Measurements from ENCODE around the gene RAC2. TPM values are rescaled to one million over a fixed set of nuclear protein-coding genes. Genes with fewer than 3 reads are reported as not detected.

The RAC2 gene
- total RNA-seq, 1 experiment from 2014 or later = 90.5 TPM

DNA sequence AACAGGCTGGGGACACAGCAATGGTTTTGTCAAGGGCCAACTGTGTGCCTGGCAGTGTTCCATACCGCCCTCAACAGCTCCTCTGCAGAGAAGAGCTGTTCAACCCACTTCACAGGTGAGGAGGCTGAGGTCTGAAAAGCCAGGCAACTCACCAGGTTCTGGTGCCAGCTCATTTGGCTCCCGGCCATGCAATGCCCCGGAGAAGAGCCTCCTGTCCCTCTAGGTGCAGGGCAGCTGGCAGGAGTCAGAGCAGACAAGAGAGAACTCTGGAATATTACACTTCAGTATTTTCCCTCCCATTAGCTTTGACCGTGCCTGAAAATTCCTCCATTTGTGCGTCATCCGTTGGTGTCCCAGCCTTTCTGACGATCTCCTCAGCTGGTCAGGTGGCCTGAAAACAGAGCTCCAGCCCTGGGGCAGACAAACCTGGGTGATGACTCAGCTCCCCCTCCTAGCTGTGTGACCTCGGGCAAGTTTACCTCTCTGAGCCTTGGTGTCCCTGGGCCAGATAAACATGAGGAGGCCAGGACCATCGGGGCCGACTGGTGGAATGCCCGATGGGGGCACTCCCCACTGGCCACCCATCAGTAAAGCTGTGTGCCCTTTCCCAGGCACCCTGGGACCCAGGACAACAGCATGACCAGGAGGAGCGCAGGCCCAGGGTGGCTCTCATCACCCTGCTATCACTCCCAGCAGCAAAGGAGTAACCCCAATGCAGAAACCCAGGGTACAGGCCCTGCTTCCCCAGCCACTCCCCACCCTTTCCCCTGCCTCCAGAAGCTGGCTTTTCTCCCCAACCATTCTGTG, 46.4 kb downstream of the RAC2 start:
- H3K27me3 ChIP-seq (ENCODE audit: insufficient read depth, low read depth) = no peaks in the 10 kb centered on the region
- POLR2A ChIA-PET (ENCODE audit: unreplicated experiment) = interaction anchor here (0.6 to 1.2 kb wide), 12 partner anchors 11 to 422 kb away, joined by 3 to 17 read pairs (median 4); partner anchors contain the start of genes IFT27, MPST and TST
- H3K4me1 ChIP-seq (replicated peaks; ENCODE audit: insufficient read depth) = peaks cover 57% of the 10 kb centered on the region
- H3F3A ChIP-seq (ENCODE audit: insufficient read depth, low read depth) = peaks cover 39% of the 10 kb centered on the region
- H3K9me3 ChIP-seq (ENCODE audit: insufficient read depth, low read depth) = no peaks in the 10 kb centered on the region
- TF ChIP-seq, protein P1, sequence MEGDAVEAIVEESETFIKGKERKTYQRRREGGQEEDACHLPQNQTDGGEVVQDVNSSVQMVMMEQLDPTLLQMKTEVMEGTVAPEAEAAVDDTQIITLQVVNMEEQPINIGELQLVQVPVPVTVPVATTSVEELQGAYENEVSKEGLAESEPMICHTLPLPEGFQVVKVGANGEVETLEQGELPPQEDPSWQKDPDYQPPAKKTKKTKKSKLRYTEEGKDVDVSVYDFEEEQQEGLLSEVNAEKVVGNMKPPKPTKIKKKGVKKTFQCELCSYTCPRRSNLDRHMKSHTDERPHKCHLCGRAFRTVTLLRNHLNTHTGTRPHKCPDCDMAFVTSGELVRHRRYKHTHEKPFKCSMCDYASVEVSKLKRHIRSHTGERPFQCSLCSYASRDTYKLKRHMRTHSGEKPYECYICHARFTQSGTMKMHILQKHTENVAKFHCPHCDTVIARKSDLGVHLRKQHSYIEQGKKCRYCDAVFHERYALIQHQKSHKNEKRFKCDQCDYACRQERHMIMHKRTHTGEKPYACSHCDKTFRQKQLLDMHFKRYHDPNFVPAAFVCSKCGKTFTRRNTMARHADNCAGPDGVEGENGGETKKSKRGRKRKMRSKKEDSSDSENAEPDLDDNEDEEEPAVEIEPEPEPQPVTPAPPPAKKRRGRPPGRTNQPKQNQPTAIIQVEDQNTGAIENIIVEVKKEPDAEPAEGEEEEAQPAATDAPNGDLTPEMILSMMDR (conservative IDR thresholded peaks at IDR 0.05) = no peak; the same call in 1 of the 2 replicates
- peaks cover 23% of the 10 kb centered on the region; the same call in 1 of the 2 replicates for H3K79me2 ChIP-seq (ENCODE audit: low read depth)
- BruUV-seq (replicated peaks) = TSS peak; percentile 59
- peak overlapping the region; percentile 77 for H3K4me3 ChIP-seq
- CTCF ChIA-PET = interaction anchor here (0.6 to 1.6 kb wide), 5 partner anchors 14 to 118 kb away, joined by 3 to 5 read pairs (median 4); partner anchors contain the start of gene SSTR3
- no peaks in the 10 kb centered on the region for H3K9me2 ChIP-seq (ENCODE audit: insufficient read depth)
- H4K20me1 ChIP-seq (ENCODE audit: insufficient read depth) = no peaks in the 10 kb centered on the region
- peak; percentile 95 to 99 for DNase-seq
- no peak overlapping the region for H2AFZ ChIP-seq
- peak overlapping the region; percentile 94 for H3K27ac ChIP-seq
- peak overlapping the region; percentile 96 for H3K4me2 ChIP-seq
- H3K36me3 ChIP-seq (ENCODE audit: low read depth) = no peaks in the 10 kb centered on the region
- intact Hi-C loops (cut with micrococcal nuclease; ENCODE audit: unreplicated experiment) = loop anchor here (1.0 to 10.0 kb wide), 13 partner anchors 8 to 865 kb away; no protein-coding TSS in a partner anchor

- Histone ChIP-seq H3K9me2 (ENCODE audit: insufficient read depth) (no peaks in the 10 kb centered on the region), H3K4me1 (replicated peaks; ENCODE audit: insufficient read depth) (peaks cover 65% of the 10 kb centered on the region), H3K27ac (peak overlapping the region; percentile 94), H3K27me3 (ENCODE audit: insufficient read depth, low read depth) (no peaks in the 10 kb centered on the region), H3K4me2 (peak overlapping the region; percentile 96), H3K79me2 (ENCODE audit: low read depth) (peaks cover 28% of the 10 kb centered on the region; the same call in 1 of the 2 replicates), H3K9me3 (ENCODE audit: insufficient read depth, low read depth) (no peaks in the 10 kb centered on the region), H2AFZ (no peak overlapping the region), H4K20me1 (ENCODE audit: insufficient read depth) (no peaks in the 10 kb centered on the region), H3F3A (ENCODE audit: insufficient read depth, low read depth) (peaks cover 45% of the 10 kb centered on the region), H3K36me3 (ENCODE audit: low read depth) (no peaks in the 10 kb centered on the region; the same call in 1 of the 2 replicates), H3K4me3 (peak overlapping the region; percentile 27; the same call in 1 of the 2 replicates)
- BruUV-seq (replicated peaks) = TSS peak; percentile 39
- ChIA-PET CTCF (interaction anchor here (0.6 to 1.6 kb wide), 4 partner anchors 15 to 653 kb away, joined by 3 to 7 read pairs (median 4); partner anchors contain the start of gene SSTR3), POLR2A (ENCODE audit: unreplicated experiment) (interaction anchor here (0.6 to 1.2 kb wide), 7 partner anchors 10 to 421 kb away, joined by 3 to 9 read pairs (median 4); partner anchors contain the start of gene IFT27)
- peak; percentile 90 to 96 for DNase-seq
- intact Hi-C loops (cut with micrococcal nuclease; ENCODE audit: unreplicated experiment) = loop anchor here (1.0 to 10.0 kb wide), 11 partner anchors 7 to 864 kb away; partner anchors contain the start of gene IFT27
- TF ChIP-seq EZH2 (IDR thresholded peaks at IDR 0.05; ENCODE audit: low read depth) = no peak
- TF ChIP-seq, protein P1 (conservative IDR thresholded peaks at IDR 0.05) = peak; percentile 41
Observed at GRCh38 chr22:37196539-37197450, 47.3 kb downstream of the RAC2 start.

GRCh38 chr22:37195921-37196320, 48.1 kb downstream of the RAC2 start:
- H3K79me2 ChIP-seq (ENCODE audit: low read depth) = peaks cover 32% of the 10 kb centered on the region; the same call in 1 of the 2 replicates
- intact Hi-C loops (cut with micrococcal nuclease; ENCODE audit: unreplicated experiment) = loop anchor here (1.0 to 10.0 kb wide), 9 partner anchors 39 to 864 kb away; partner anchors contain the start of gene IFT27
- H3K9me2 ChIP-seq (ENCODE audit: insufficient read depth) = no peaks in the 10 kb centered on the region
- TF ChIP-seq EZH2 (IDR thresholded peaks at IDR 0.05; ENCODE audit: low read depth) = no peak
- TF ChIP-seq, protein P1 (conservative IDR thresholded peaks at IDR 0.05) = no peak
- BruUV-seq (replicated peaks) = no TSS peak
- no peaks in the 10 kb centered on the region; the same call in 1 of the 2 replicates for H3K36me3 ChIP-seq (ENCODE audit: low read depth)
- POLR2A ChIA-PET (ENCODE audit: unreplicated experiment) = interaction anchor here (0.7 kb wide), 1 partner anchor 108 kb away, joined by 5 read pairs; no protein-coding TSS in a partner anchor
- H3K27ac ChIP-seq = peak overlapping the region; percentile 94
- no peaks in the 10 kb centered on the region for H3K9me3 ChIP-seq (ENCODE audit: insufficient read depth, low read depth)
- no peaks in the 10 kb centered on the region for H4K20me1 ChIP-seq (ENCODE audit: insufficient read depth)
- peak overlapping the region; percentile 96 for H3K4me2 ChIP-seq
- CTCF ChIA-PET = no interaction called here
- H3K27me3 ChIP-seq (ENCODE audit: insufficient read depth, low read depth) = no peaks in the 10 kb centered on the region
- peaks cover 54% of the 10 kb centered on the region for H3F3A ChIP-seq (ENCODE audit: insufficient read depth, low read depth)
- peak; percentile 79 to 86 for DNase-seq
- no peak overlapping the region for H2AFZ ChIP-seq
- H3K4me1 ChIP-seq (replicated peaks; ENCODE audit: insufficient read depth) = peaks cover 74% of the 10 kb centered on the region
- no peak overlapping the region for H3K4me3 ChIP-seq
